ENCODE measurements around the gene CADPS.

DNA sequence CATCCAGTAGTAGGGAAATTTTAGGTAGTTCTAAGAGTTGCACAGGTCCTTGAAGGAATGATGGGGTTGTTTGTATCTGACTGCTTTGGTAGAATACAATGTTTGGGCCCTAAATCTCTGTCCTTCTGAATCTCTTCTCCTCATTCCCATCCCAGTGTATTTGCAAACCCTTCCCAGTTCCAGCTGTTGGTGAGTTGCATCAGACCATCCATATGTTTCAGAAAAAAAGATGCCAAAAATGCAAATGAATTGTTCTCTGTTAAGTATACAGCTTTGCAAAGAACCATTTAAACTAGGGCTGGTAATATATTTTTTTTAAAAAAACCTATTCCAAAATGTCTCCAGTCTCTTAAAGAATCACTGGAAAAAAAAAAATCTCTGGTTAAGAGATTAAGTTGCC, 251.0 kb downstream of the CADPS start:
- TF ChIP-seq, protein P1, sequence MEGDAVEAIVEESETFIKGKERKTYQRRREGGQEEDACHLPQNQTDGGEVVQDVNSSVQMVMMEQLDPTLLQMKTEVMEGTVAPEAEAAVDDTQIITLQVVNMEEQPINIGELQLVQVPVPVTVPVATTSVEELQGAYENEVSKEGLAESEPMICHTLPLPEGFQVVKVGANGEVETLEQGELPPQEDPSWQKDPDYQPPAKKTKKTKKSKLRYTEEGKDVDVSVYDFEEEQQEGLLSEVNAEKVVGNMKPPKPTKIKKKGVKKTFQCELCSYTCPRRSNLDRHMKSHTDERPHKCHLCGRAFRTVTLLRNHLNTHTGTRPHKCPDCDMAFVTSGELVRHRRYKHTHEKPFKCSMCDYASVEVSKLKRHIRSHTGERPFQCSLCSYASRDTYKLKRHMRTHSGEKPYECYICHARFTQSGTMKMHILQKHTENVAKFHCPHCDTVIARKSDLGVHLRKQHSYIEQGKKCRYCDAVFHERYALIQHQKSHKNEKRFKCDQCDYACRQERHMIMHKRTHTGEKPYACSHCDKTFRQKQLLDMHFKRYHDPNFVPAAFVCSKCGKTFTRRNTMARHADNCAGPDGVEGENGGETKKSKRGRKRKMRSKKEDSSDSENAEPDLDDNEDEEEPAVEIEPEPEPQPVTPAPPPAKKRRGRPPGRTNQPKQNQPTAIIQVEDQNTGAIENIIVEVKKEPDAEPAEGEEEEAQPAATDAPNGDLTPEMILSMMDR (conservative IDR thresholded peaks at IDR 0.05; ENCODE audit: low read depth, low read length) = no peak
- TF ChIP-seq EZH2 (IDR thresholded peaks at IDR 0.05; ENCODE audit: borderline replicate concordance, low read depth, low read length, poor library complexity, severe bottlenecking) = no peak

Measured in A673 (cell line).